Adrenal gland (tissue), 5 donors: Measurements from ENCODE around the gene NIPSNAP3A.

Source experiments
- POLR2A ChIP-seq, 2 donors: fragments of 450-650 bp; IDR thresholded peaks; one replicate each; pipeline ENCODE4 v1.6.1; 2017; ENCODE audit warnings: antibody characterized with exemption in 2 of 2, mild to moderate bottlenecking in 2 of 2, moderate library complexity in 1 of 2
- TF ChIP-seq, protein P1 (sequence below), 6 experiments: fragments of 450-650 bp in 4 of 6; fragments of 200-600 bp in 2 of 6; sonication (generic) in 1 of 6; IDR thresholded peaks; 1 replicate in 5 of 6; 2 replicates in 1 of 6; pipeline versions ENCODE4 v1.5.1 to v1.8.0; 2016 to 2021; ENCODE audit warnings: antibody characterized with exemption in 6 of 6, mild to moderate bottlenecking in 2 of 6, moderate library complexity in 1 of 6
- donor health status: DM: no; HTN: no; CAD: no.

DNA sequence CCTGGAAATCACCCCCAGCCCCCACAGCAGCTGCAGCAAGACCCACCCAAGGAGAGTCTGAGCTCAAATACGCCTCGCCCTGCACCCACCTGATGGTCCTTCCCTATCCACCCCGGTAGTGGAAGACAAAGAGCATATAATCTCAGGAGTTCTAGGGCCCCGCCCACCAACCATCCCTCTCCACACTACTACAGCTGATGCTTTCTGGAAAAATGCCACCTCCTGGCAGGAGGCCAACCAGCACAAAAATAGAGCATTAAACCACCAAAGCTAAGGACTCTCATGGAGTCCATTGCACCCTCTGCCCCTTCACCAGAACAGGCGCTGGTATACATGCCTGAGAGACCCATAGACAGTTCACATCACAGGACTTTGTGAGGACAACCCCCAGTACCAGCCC, 22.5 kb upstream of the NIPSNAP3A start:
- TF ChIP-seq POLR2A (IDR thresholded peaks at IDR 0.05): no peak
- TF ChIP-seq, protein P1, sequence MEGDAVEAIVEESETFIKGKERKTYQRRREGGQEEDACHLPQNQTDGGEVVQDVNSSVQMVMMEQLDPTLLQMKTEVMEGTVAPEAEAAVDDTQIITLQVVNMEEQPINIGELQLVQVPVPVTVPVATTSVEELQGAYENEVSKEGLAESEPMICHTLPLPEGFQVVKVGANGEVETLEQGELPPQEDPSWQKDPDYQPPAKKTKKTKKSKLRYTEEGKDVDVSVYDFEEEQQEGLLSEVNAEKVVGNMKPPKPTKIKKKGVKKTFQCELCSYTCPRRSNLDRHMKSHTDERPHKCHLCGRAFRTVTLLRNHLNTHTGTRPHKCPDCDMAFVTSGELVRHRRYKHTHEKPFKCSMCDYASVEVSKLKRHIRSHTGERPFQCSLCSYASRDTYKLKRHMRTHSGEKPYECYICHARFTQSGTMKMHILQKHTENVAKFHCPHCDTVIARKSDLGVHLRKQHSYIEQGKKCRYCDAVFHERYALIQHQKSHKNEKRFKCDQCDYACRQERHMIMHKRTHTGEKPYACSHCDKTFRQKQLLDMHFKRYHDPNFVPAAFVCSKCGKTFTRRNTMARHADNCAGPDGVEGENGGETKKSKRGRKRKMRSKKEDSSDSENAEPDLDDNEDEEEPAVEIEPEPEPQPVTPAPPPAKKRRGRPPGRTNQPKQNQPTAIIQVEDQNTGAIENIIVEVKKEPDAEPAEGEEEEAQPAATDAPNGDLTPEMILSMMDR (IDR thresholded peaks at IDR 0.05): no peak
